Activated T-helper 1 cell treated with anti-CD3 and anti-CD28 coated beads, Interleukin-2, amount 50 U/mL, for 16 hours (primary cell): ENCODE results near the gene GPR21.

Experiments used
- DNase-seq, 2 donors: peaks; one replicate each; pipeline ENCODE4 v3.0.0-alpha.2; 2020; ENCODE audit warnings: low read depth in 1 of 2, low spot score in 1 of 2

The GPR21 gene

GRCh38 chr9:123033864-123034601 is 566 bp downstream of the GPR21 start:
- no peak for DNase-seq

GRCh38 chr9:123034881-123035510 is 1.5 kb downstream of the GPR21 start:
- no peak for DNase-seq

GRCh38 chr9:123035791-123036190 is 2.3 kb downstream of the GPR21 start:
- no peak for DNase-seq

GRCh38 chr9:123036893-123037545 is 3.6 kb downstream of the GPR21 start:
- no peak for DNase-seq

- no peak for DNase-seq
These were observed 6.3 kb downstream of the GPR21 start for GRCh38 chr9:123039617-123040219.

- no peak for DNase-seq
These were observed 7.3 kb downstream of the GPR21 start for GRCh38 chr9:123040801-123041200.

- DNase-seq, result no peak
These were observed 8.0 kb downstream of the GPR21 start for GRCh38 chr9:123041489-123041888.

- DNase-seq, result no peak
These were observed 9.8 kb downstream of the GPR21 start for GRCh38 chr9:123043081-123043939.

- DNase-seq, result no peak
These were observed 11.1 kb downstream of the GPR21 start for GRCh38 chr9:123044586-123044985.

- DNase-seq, result no peak
These were observed 13.1 kb downstream of the GPR21 start for GRCh38 chr9:123046406-123047195.

GRCh38 chr9:123048748-123049147 is 15.3 kb downstream of the GPR21 start:
- no peak for DNase-seq

- DNase-seq, result no peak
These were observed 16.2 kb downstream of the GPR21 start for GRCh38 chr9:123049589-123050222.

- no peak for DNase-seq
These were observed 19.6 kb downstream of the GPR21 start for GRCh38 chr9:123053046-123053445.

- no peak for DNase-seq
These were observed 20.2 kb downstream of the GPR21 start for GRCh38 chr9:123053711-123054110.

- DNase-seq, result no peak
These were observed 25.4 kb downstream of the GPR21 start for GRCh38 chr9:123058834-123059233.

GRCh38 chr9:123059472-123060220 is 26.2 kb downstream of the GPR21 start:
- DNase-seq, result no peak

- no peak for DNase-seq
These were observed 27.7 kb downstream of the GPR21 start for GRCh38 chr9:123061216-123061615.

- DNase-seq, result no peak
These were observed 29.1 kb downstream of the GPR21 start for GRCh38 chr9:123062351-123063176.
